ENCODE results near the gene COA5. TPM values are rescaled to one million over a fixed set of nuclear protein-coding genes. Genes with fewer than 3 reads are reported as not detected.
A peak's percentile ranks its signal among the peaks of the same experiment; 100 is the strongest.

COA5 gene
- polyA plus RNA-seq (2012; ENCODE audit: missing spikeins) = 38.7 TPM

- DNase-seq (ENCODE audit: insufficient read length) (peak; percentile 97), FAIRE-seq (peak; percentile 90)
- peak; percentile 85 for TF ChIP-seq POLR2AphosphoS5 (IDR thresholded peaks at IDR 0.05; ENCODE audit: low read depth, low read length)
- TF ChIP-seq POLR2A (IDR thresholded peaks at IDR 0.05; ENCODE audit: low read depth, low read length) = peak; percentile 93
- peak; percentile 87; the same call in 1 of the 2 replicates for TF ChIP-seq TAF1 (IDR thresholded peaks at IDR 0.05; ENCODE audit: borderline replicate concordance, low read depth, low read length)
Measured at GRCh38 chr2:98608116-98608961, at the start of gene COA5, which contains the start of gene UNC50. Gene COA5 (minus strand): TSS chr2:98608512. CDS start chr2:98608405, 107 bp downstream. Gene UNC50 (plus strand): TSS chr2:98608589. CDS start chr2:98609760, 1,171 bp downstream.

DNA sequence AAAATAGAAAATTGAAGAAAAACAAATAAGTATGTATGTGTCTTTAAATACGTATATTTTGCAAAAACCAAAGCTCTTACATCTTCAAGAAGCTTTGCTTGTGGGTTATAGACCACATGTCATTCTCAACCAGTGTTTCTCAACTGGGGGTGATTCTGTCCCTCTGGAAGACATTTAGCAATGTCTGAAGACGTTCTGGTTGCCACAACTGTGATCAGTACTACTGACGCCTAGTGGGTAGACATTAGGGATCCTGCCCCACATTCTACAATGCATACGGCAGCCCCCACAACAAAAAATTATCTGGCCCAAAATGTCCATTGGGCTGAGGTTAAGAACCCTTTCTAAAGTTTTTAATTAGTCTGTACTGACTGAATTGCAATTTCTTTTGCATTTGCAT lies 48.5 kb upstream of the COA5 start:
- FAIRE-seq (no peak), DNase-seq (ENCODE audit: insufficient read length) (no peak)
- TF ChIP-seq POLR2A (IDR thresholded peaks at IDR 0.05; ENCODE audit: low read depth, low read length) (no peak), POLR2AphosphoS5 (IDR thresholded peaks at IDR 0.05; ENCODE audit: low read depth, low read length) (no peak), TAF1 (IDR thresholded peaks at IDR 0.05; ENCODE audit: borderline replicate concordance, low read depth, low read length) (no peak)

- DNase-seq (ENCODE audit: insufficient read length) = no peak
- TF ChIP-seq POLR2AphosphoS5 (IDR thresholded peaks at IDR 0.05; ENCODE audit: low read depth, low read length) (no peak), POLR2A (IDR thresholded peaks at IDR 0.05; ENCODE audit: low read depth, low read length) (no peak), TAF1 (IDR thresholded peaks at IDR 0.05; ENCODE audit: borderline replicate concordance, low read depth, low read length) (no peak)
- no peak for FAIRE-seq
Measured at GRCh38 chr2:98654699-98655495, 46.6 kb upstream of the COA5 start.

- no peak for FAIRE-seq
- no peak for DNase-seq (ENCODE audit: insufficient read length)
- TF ChIP-seq POLR2A (IDR thresholded peaks at IDR 0.05; ENCODE audit: low read depth, low read length) (no peak), POLR2AphosphoS5 (IDR thresholded peaks at IDR 0.05; ENCODE audit: low read depth, low read length) (no peak), TAF1 (IDR thresholded peaks at IDR 0.05; ENCODE audit: borderline replicate concordance, low read depth, low read length) (no peak)
Measured at GRCh38 chr2:98650998-98651397, 42.7 kb upstream of the COA5 start.

- DNase-seq (ENCODE audit: insufficient read length) (no peak), FAIRE-seq (no peak)
- TF ChIP-seq POLR2A (IDR thresholded peaks at IDR 0.05; ENCODE audit: low read depth, low read length) (no peak), TAF1 (IDR thresholded peaks at IDR 0.05; ENCODE audit: borderline replicate concordance, low read depth, low read length) (no peak), POLR2AphosphoS5 (IDR thresholded peaks at IDR 0.05; ENCODE audit: low read depth, low read length) (no peak)
Measured at GRCh38 chr2:98649992-98650375, 41.7 kb upstream of the COA5 start.

GRCh38 chr2:98649135-98649991 lies 41.1 kb upstream of the COA5 start:
- DNase-seq (ENCODE audit: insufficient read length) = peak; percentile 23
- TF ChIP-seq TAF1 (IDR thresholded peaks at IDR 0.05; ENCODE audit: borderline replicate concordance, low read depth, low read length) (no peak), POLR2AphosphoS5 (IDR thresholded peaks at IDR 0.05; ENCODE audit: low read depth, low read length) (no peak), POLR2A (IDR thresholded peaks at IDR 0.05; ENCODE audit: low read depth, low read length) (no peak)
- peak; percentile 95 for FAIRE-seq

DNA sequence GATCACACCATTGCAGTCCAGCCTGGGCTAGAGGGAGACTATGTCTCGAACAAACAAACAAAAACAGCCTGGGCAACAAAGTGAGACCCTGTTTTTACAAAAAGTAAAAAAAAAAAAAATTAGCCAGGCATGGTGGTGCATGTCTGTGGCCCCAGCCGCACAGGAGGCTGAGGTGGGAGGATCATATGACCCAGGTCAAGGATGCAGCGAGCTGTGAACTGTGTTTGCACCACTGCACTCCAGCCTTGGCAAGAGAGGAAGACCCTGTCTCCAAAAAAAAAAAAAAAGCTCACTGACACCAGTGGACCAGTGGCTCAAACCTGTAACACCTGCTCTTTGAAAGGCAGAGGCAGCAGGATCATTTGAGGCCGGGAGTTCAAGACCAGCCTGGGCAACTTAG lies 40.1 kb upstream of the COA5 start:
- FAIRE-seq (no peak), DNase-seq (ENCODE audit: insufficient read length) (no peak)
- TF ChIP-seq TAF1 (IDR thresholded peaks at IDR 0.05; ENCODE audit: borderline replicate concordance, low read depth, low read length) (no peak), POLR2A (IDR thresholded peaks at IDR 0.05; ENCODE audit: low read depth, low read length) (no peak), POLR2AphosphoS5 (IDR thresholded peaks at IDR 0.05; ENCODE audit: low read depth, low read length) (no peak)

GRCh38 chr2:98647636-98648035 lies 39.3 kb upstream of the COA5 start:
- DNase-seq (ENCODE audit: insufficient read length) = no peak
- TF ChIP-seq POLR2A (IDR thresholded peaks at IDR 0.05; ENCODE audit: low read depth, low read length) (no peak), POLR2AphosphoS5 (IDR thresholded peaks at IDR 0.05; ENCODE audit: low read depth, low read length) (no peak), TAF1 (IDR thresholded peaks at IDR 0.05; ENCODE audit: borderline replicate concordance, low read depth, low read length) (no peak)
- FAIRE-seq = no peak

- TF ChIP-seq TAF1 (IDR thresholded peaks at IDR 0.05; ENCODE audit: borderline replicate concordance, low read depth, low read length) (no peak), POLR2AphosphoS5 (IDR thresholded peaks at IDR 0.05; ENCODE audit: low read depth, low read length) (no peak), POLR2A (IDR thresholded peaks at IDR 0.05; ENCODE audit: low read depth, low read length) (no peak)
- FAIRE-seq (no peak), DNase-seq (ENCODE audit: insufficient read length) (no peak)
Measured at GRCh38 chr2:98643496-98644100, 35.3 kb upstream of the COA5 start.

DNA sequence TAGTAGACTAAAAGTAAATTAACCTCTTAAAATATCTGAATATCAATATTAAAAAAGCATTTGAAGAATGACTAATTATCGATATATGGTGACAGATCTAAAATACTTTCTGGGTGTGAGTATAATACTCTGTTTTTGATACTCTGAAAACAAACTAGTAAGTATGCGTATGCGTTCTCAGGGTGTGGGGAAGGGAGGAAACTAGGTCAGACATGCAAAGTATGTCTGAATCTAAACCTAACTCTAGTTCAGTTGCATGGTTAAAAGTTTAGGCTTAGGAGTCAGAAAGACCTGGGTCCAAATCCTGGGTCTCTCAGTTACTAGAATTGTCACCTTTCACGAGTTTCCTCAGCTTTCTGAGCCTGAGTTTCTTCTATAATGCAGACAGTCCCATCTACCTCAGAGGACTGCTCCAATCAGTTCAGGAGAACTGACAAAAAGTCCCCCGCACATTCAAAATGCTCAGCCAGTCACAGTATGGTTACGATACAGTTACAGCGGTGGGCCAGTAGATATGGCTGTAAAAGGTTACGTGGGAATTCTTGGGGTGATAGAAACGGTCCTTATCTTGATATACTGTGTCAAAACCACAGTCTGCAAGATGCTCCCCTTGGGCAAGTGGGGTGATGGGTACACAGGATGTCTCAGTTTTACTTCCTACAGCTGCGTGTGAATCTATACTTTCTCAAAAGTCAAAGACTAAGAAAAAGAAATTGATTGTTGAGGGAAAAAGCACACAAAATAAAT lies 29.3 kb upstream of the COA5 start:
- DNase-seq (ENCODE audit: insufficient read length) (no peak), FAIRE-seq (peak; percentile 21)
- TF ChIP-seq POLR2A (IDR thresholded peaks at IDR 0.05; ENCODE audit: low read depth, low read length) (no peak), TAF1 (IDR thresholded peaks at IDR 0.05; ENCODE audit: borderline replicate concordance, low read depth, low read length) (no peak), POLR2AphosphoS5 (IDR thresholded peaks at IDR 0.05; ENCODE audit: low read depth, low read length) (no peak)
